HFF-Myc (cell line): Measurements from ENCODE around the gene TEK.

Experiments
- DNase-seq: peaks from one replicate; pipeline ENCODE4 v3.0.0-alpha.2; 2011; ENCODE audit warnings: low read depth; ENCODE audit errors: extremely low read depth
- H3K4me3 ChIP-seq: replicated peaks from 2 replicates; pipeline ENCODE4 v1.5.1; 2011; ENCODE audit warnings: low read depth, mild to moderate bottlenecking, control low read depth, low read length
- TF ChIP-seq, protein P1 (sequence below): IDR thresholded peaks from 2 replicates; pipeline ENCODE4 v1.5.1; 2012; ENCODE audit warnings: mild to moderate bottlenecking, low read depth, low read length, control low read depth; ENCODE audit errors: missing control alignments

Gene TEK

DNA sequence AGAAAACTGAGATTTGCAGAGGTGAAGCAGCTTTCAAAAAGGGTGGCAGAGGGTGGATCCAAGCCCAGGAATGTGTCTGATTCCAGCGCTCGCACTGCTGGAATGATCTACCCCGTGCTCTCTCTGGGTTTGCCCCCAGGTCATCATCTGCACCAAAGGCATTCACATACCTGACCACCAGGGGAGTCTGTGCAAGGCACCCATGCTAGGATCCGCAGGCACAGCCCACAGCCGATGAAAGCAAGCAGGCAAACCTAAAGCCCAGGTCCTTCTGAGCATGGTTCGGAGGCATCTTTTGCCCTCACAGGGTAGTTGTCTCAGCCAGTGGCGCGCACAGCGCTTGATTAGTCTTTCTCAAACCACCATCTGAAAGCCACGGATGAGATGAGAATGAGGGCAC lies 56.6 kb downstream of the TEK start:
- DNase-seq, result no peak
- H3K4me3 ChIP-seq, result no peak overlapping the region
- TF ChIP-seq, protein P1, sequence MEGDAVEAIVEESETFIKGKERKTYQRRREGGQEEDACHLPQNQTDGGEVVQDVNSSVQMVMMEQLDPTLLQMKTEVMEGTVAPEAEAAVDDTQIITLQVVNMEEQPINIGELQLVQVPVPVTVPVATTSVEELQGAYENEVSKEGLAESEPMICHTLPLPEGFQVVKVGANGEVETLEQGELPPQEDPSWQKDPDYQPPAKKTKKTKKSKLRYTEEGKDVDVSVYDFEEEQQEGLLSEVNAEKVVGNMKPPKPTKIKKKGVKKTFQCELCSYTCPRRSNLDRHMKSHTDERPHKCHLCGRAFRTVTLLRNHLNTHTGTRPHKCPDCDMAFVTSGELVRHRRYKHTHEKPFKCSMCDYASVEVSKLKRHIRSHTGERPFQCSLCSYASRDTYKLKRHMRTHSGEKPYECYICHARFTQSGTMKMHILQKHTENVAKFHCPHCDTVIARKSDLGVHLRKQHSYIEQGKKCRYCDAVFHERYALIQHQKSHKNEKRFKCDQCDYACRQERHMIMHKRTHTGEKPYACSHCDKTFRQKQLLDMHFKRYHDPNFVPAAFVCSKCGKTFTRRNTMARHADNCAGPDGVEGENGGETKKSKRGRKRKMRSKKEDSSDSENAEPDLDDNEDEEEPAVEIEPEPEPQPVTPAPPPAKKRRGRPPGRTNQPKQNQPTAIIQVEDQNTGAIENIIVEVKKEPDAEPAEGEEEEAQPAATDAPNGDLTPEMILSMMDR, result no peak

DNA sequence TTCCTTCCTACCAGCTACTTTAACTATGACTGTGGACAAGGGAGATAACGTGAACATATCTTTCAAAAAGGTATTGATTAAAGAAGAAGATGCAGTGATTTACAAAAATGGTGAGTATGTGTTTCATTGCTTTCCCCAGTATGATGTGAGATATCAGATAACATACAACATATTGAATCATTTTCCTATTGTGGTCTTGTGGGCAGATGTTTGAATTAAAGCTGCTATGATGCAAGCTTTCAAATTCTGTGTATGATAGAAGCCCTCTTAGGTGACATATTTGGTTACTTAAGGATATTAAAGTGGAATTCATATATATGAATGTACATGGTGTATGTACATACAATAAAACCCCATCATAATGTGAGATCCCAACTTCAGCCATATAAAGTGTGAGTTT lies 59.5 kb downstream of the TEK start:
- DNase-seq, result no peak
- H3K4me3 ChIP-seq, result no peak overlapping the region
- TF ChIP-seq, protein P1, result no peak

DNA sequence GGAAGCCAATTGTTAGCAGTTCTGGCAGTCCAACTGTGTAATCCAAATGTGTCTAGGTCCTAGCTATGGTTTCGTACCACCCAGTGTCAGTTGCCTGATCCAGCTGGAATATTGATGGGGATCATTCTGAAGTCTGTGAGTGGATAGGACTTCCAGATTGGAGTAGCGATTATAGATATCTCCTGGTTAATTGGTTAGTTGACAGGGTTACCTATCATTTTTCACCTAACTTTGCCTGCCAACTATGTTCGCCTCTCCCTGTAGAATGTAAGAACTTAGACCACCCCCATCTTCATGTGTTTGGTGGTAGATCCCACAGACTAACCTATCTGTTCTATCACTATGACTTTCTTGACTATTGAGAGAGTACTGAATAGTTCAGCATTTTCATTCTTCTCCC lies 59.9 kb downstream of the TEK start:
- TF ChIP-seq, protein P1, result no peak
- no peak for DNase-seq
- no peak overlapping the region for H3K4me3 ChIP-seq

DNA sequence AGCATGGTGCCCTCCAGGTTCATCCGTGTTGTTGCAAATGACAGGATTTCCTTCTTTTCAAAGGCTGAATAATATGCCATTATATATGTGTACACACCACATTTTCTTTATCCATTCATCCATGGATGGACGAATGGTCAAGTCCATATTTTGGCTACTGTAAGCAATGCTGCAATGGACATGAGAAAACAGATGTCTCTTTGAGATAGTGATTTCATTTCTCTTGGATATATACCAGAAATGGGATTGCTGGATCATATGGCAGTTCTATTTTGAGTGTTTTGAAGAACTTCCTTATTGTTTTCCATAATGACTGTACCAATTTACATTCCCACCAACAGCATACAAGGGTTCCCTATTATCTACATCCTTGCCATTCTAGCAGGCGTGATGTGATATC lies 67.9 kb downstream of the TEK start:
- TF ChIP-seq, protein P1, result no peak
- no peak overlapping the region for H3K4me3 ChIP-seq
- no peak for DNase-seq

DNA sequence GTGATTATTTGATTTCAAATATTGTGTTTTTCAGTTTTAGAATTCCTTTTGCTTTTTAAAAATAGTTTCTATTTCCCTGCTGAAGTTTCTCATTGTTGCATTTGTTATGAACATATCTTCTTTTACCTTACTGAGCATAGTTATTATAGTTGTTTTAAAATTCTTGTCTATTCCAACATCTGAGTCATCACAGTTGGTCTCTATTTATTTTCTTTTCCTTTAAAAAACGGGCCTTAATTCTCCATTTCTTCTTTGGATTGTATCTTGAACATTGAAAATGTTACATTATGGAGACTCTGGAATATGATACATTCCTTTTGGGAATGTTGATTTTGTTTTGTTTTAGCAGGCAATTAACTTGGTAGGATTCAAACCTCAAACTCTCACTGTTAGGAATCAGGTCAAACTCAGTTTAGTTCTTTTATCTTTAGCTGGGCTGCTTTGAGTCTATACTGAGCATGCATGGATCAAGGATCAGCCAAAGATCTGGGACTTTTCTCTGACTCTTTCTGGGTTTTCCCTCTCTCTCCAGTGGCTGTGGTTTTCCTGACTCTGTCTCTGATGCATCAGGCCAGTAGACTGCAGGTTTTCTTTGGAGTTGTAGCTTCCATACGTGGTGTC lies 70.3 kb downstream of the TEK start:
- TF ChIP-seq, protein P1, result no peak
- H3K4me3 ChIP-seq, result no peak overlapping the region
- no peak for DNase-seq

DNA sequence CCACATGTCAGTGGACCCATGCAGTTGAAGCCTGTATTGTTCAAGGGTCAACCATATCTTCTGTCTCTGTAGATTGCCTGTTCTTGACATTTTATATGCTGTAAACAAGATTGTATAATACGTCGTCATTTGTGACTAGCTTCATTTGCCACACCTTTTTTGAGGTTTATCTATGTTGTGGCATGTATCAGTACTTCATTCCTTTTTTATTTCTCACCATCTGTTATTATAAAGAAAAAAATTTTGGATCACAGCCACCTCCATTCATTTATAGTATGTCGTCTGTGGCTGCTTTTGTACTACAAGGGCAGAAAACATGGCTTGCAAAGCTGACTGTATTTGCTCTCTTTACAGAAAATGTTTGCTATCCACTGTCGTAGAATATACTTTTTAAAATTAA lies 72.4 kb downstream of the TEK start:
- no peak overlapping the region for H3K4me3 ChIP-seq
- TF ChIP-seq, protein P1, result no peak
- DNase-seq, result no peak

DNA sequence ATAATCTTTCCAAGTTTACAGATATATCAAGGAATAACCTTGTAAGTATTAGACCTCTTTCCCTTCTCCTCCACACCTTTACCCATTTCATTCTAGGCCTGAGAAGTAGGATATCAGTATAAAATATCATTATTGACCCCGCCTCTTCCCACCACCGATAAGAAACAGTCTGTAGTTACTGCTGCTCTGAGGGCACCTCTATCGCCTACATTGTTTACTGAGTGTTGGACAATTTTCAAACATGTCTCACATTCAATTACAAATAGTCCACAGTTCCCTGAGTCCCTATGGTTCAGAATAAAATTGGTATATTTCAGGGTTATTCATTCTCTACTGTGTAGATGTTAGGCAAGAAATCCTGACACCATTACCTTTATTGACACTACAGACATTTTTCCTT lies 73.4 kb downstream of the TEK start:
- TF ChIP-seq, protein P1, result no peak
- no peak overlapping the region for H3K4me3 ChIP-seq
- no peak for DNase-seq
